Body of pancreas (tissue), 4 donors: ENCODE data around the gene GHDC. TPM values are rescaled to one million over a fixed set of nuclear protein-coding genes. Genes with fewer than 3 reads are reported as not detected.

ENCODE experiments used
- ATAC-seq: fragments of 150-250 bp; one replicate; pipeline ENCODE4 v1.9.1; 2016
- DNase-seq, 4 donors: peaks; one replicate each; pipeline ENCODE4 v3.0.0-alpha.2; 2019
- H3K27ac ChIP-seq, 4 donors: fragments of 200-600 bp; sonication (generic); 1 replicate in 3 of 4; 2 replicates in 1 of 4; pipeline versions ENCODE4 v1.5.1 to v1.6.1; 2016 to 2019; ENCODE audit warnings: mild to moderate bottlenecking in 1 of 4, mixed read lengths in 1 of 4, moderate library complexity in 1 of 4
- H3K27me3 ChIP-seq, 2 donors: fragments of 200-600 bp; sonication (generic); one replicate each; pipeline ENCODE4 v1.6.0; 2016; ENCODE audit warnings: mild to moderate bottlenecking in 1 of 2
- H3K36me3 ChIP-seq, 2 donors: fragments of 200-600 bp; sonication (generic); replicated peaks in 1 of 2; 2 replicates each; pipeline ENCODE4 v1.5.1; 2016; ENCODE audit warnings: low read depth in 2 of 2; ENCODE audit not compliant: insufficient read depth in 1 of 2
- H3K4me1 ChIP-seq: fragments of 200-600 bp; sonication (generic); one replicate; pipeline ENCODE4 v1.6.0; 2016
- H3K4me3 ChIP-seq, 2 donors: fragments of 200-600 bp; sonication (generic); 1 replicate in 1 of 2; 2 replicates in 1 of 2; pipeline ENCODE4 v1.5.1; 2016 to 2019
- H3K9me3 ChIP-seq, 3 donors: fragments of 200-600 bp; sonication (generic); 1 replicate in 2 of 3; 2 replicates in 1 of 3; pipeline ENCODE4 v1.5.1; 2016
- POLR2A ChIP-seq, 3 donors: fragments of 450-650 bp; IDR thresholded peaks; one replicate each; pipeline ENCODE4 v1.6.1; 2016; ENCODE audit warnings: antibody characterized with exemption in 3 of 3, mild to moderate bottlenecking in 2 of 3
- WGBS, 2 donors: methylation state at CpG; one replicate each; pipeline ENCODE4 v1.1.5; 2017; 5-methylcytosine and 5-hydroxymethylcytosine counted together
- intact Hi-C: fragments of 100-400 bp; cut with DNase I; formaldehyde crosslinking; loops from one replicate; pipeline ENCODE4 v1.15.1; 2023
- total RNA-seq, 2 donors: library from RNA; depleted of rRNA; stranded (reverse); fragments of >200 nt; gene quantifications; one replicate each; pipeline ENCODE4 v1.1.0, GENCODE V29; 2016
- TF ChIP-seq, protein P1 (sequence below), 7 experiments: fragments of 450-650 bp in 4 of 7; fragments of 200-600 bp in 3 of 7; sonication (generic) in 3 of 7; IDR thresholded peaks; one replicate each; pipeline ENCODE4 v1.5.1; 2016 to 2019; ENCODE audit warnings: antibody characterized with exemption in 7 of 7

Gene GHDC
- total RNA-seq, 2 donors from 2014 or later, result 35.8 to 42.2 TPM

DNA sequence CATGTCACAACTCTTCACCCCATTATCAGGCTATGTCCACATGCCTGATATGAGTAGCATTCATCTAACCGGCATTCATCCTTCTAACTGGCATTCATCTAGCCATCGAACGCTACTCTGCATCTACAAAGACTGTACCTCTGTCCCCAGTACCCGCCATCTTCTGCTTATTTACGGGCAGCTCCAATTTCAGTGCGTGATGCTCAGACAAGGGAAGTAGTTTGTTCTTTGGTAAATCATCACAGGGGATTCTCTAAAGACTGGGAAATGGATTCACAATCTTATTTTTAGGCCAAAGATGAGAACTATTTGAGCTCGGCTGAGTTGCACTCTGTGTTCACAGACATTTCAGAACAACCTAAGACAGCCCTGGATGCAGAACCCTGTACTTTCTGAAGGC is 42.5 kb upstream of the GHDC start:
- TF ChIP-seq, protein P1, sequence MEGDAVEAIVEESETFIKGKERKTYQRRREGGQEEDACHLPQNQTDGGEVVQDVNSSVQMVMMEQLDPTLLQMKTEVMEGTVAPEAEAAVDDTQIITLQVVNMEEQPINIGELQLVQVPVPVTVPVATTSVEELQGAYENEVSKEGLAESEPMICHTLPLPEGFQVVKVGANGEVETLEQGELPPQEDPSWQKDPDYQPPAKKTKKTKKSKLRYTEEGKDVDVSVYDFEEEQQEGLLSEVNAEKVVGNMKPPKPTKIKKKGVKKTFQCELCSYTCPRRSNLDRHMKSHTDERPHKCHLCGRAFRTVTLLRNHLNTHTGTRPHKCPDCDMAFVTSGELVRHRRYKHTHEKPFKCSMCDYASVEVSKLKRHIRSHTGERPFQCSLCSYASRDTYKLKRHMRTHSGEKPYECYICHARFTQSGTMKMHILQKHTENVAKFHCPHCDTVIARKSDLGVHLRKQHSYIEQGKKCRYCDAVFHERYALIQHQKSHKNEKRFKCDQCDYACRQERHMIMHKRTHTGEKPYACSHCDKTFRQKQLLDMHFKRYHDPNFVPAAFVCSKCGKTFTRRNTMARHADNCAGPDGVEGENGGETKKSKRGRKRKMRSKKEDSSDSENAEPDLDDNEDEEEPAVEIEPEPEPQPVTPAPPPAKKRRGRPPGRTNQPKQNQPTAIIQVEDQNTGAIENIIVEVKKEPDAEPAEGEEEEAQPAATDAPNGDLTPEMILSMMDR (IDR thresholded peaks at IDR 0.05), result no peak
- TF ChIP-seq POLR2A (IDR thresholded peaks at IDR 0.05), result no peak
- Histone ChIP-seq H3K4me1 (no peaks in the 10 kb centered on the region), H3K4me3 (no peak overlapping the region), H3K9me3 (no peaks in the 10 kb centered on the region), H3K36me3 (no peaks in the 10 kb centered on the region), H3K27me3 (no peaks in the 10 kb centered on the region), H3K27ac (no peak overlapping the region)
- intact Hi-C loops, result no loop called here
- DNase-seq (no peak), ATAC-seq (no peak)
- 89 to 91% methylated on average over 7 of the region's 7 CpGs for WGBS, 2 donors

DNA sequence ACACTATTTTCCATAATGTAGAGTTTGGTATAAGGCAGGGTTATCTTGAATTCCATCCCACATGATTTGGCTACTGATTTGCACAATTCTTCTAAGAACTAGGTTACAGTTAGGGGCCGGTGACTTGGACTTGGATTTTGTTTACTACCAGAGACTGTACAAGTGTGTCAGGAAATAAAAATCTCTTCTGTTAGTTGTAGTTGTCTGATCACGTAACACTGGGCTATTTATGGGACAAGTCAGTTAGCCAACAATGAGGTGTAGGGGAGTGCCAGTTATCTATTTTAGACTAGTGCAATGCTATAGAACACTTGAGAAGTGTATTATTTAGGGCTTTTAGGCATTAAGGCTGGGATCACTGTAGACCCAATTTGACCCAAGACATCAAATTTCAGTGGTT is 39.7 kb upstream of the GHDC start:
- intact Hi-C loops, result no loop called here
- ATAC-seq (no peak), DNase-seq (no peak)
- H3K4me3 ChIP-seq, result no peak overlapping the region
- no peaks in the 10 kb centered on the region for H3K27me3 ChIP-seq
- no peak overlapping the region for H3K27ac ChIP-seq
- TF ChIP-seq POLR2A (IDR thresholded peaks at IDR 0.05), result no peak
- TF ChIP-seq, protein P1 (IDR thresholded peaks at IDR 0.05), result no peak
- H3K4me1 ChIP-seq, result no peaks in the 10 kb centered on the region
- WGBS, 2 donors, result 71 to 83% methylated on average over 2 of the region's 2 CpGs
- no peaks in the 10 kb centered on the region for H3K36me3 ChIP-seq
- no peaks in the 10 kb centered on the region for H3K9me3 ChIP-seq

DNA sequence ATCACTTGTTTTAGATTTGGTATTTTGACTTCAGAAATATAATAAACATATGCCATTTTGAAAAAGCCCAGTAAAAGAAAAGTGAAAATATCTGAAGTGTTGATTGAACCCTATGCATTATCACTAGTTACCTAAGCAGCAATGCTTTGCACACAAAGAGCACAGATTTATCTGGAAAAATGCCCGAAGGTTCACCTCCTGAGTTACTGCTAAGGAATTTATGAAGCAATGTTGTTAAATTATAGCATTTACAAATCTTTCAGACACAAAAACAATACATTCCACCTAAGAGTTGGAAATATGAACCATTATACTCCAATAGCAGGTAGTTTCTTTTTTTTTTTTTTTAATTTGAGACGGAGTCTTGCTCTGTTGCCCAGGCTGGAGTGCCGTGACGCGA is 38.9 kb upstream of the GHDC start:
- no peak for DNase-seq
- Histone ChIP-seq H3K36me3 (no peaks in the 10 kb centered on the region), H3K27ac (no peak overlapping the region), H3K4me1 (no peaks in the 10 kb centered on the region), H3K4me3 (no peak overlapping the region), H3K27me3 (no peaks in the 10 kb centered on the region), H3K9me3 (no peaks in the 10 kb centered on the region)
- intact Hi-C loops, result no loop called here
- 85 to 93% methylated on average over 5 of the region's 5 CpGs for WGBS, 2 donors
- TF ChIP-seq, protein P1 (IDR thresholded peaks at IDR 0.05), result no peak
- no peak for TF ChIP-seq POLR2A (IDR thresholded peaks at IDR 0.05)
- ATAC-seq, result no peak

DNA sequence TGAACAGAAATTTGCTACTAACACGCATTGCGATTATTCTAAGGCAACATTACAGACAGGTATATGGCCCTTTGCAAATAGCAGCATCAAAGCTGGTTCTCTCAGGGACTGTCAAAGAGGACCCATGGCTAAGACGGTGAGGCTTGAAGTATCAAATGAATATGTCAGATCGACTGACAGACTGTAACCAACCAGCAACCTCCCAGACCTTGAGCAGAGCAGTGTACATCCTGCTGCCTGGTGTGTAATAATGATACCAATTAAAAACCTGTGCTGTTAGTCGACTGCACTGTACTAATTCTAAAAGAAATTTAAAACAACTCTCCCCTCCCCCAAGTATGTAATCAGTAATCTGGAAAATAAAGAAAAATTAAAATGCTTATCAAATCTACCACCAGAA is 35.9 kb upstream of the GHDC start:
- ATAC-seq (no peak), DNase-seq (no peak)
- H3K9me3 ChIP-seq, result no peaks in the 10 kb centered on the region
- no peaks in the 10 kb centered on the region for H3K36me3 ChIP-seq
- no peaks in the 10 kb centered on the region for H3K4me1 ChIP-seq
- H3K27ac ChIP-seq, result no peak overlapping the region
- TF ChIP-seq, protein P1 (IDR thresholded peaks at IDR 0.05), result no peak
- no peak for TF ChIP-seq POLR2A (IDR thresholded peaks at IDR 0.05)
- no peaks in the 10 kb centered on the region for H3K27me3 ChIP-seq
- no peak overlapping the region for H3K4me3 ChIP-seq
- WGBS, 2 donors, result 82 to 85% methylated on average over 5 of the region's 5 CpGs
- intact Hi-C loops, result no loop called here

DNA sequence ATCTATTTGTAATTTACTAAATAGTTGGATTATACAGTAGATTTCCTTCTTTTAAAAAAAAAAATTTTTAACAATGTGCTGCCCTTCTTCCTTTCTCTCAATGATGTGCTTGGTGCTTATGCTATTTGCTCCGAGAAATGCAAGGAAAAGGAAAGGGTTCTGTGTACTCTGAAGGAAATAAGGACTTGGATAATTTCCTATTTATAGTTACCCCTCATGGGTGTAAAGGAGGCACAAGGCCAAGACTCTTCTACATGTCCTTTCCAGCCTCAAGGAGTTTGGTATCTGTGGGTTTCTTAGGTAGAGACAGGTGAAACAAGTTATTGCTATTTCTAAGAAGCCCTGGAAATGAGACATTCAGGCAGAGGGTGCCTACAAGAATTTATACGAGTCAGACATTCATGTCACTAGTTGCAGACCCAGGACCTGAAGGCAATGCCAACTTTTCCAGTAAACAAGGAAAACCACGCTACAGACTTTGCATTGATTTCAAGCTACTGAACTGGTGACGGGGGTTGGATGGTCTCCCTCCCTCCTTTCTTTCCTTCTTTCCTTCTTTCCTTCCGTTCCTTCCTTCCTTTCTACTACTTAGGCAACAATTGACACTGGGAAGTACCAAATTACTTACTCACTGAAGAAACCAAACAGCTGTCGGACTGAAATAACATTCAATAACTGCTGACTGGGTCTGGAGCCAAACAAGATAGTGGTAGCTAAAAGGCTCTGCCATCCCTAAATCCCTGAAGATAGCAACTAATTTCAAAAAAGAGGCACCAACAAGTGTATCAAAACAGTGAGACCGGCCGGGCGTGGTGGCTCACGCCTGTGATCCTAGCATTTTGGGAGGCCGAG is 33.8 kb upstream of the GHDC start:
- Histone ChIP-seq H3K27ac (no peak overlapping the region), H3K27me3 (no peaks in the 10 kb centered on the region), H3K4me1 (no peaks in the 10 kb centered on the region), H3K36me3 (peaks cover 0 to 3% of the 10 kb centered on the region in 2 donors), H3K4me3 (no peak overlapping the region), H3K9me3 (no peaks in the 10 kb centered on the region)
- ATAC-seq (no peak), DNase-seq (no peak)
- WGBS, 2 donors, result 78 to 82% methylated on average over 11 of the region's 11 CpGs
- intact Hi-C loops, result no loop called here
- TF ChIP-seq, protein P1 (IDR thresholded peaks at IDR 0.05), result no peak
- TF ChIP-seq POLR2A (IDR thresholded peaks at IDR 0.05), result no peak
